AG10803 (cell line): ENCODE results near the gene MAP4K4.

ENCODE experiments used
- DNase-seq: peaks from one replicate; pipeline ENCODE4 v3.0.0; 2010; ENCODE audit warnings: low read depth
- H3K4me3 ChIP-seq: 2 replicates; pipeline ENCODE4 v1.5.1; 2011; ENCODE audit warnings: mild to moderate bottlenecking, low read length, control low read depth
- TF ChIP-seq, protein P1 (sequence below): conservative IDR thresholded peaks from 2 replicates; pipeline ENCODE4 v1.5.1; 2011; ENCODE audit warnings: mild to moderate bottlenecking, low read length, control low read depth, inconsistent platforms

Gene MAP4K4

DNA sequence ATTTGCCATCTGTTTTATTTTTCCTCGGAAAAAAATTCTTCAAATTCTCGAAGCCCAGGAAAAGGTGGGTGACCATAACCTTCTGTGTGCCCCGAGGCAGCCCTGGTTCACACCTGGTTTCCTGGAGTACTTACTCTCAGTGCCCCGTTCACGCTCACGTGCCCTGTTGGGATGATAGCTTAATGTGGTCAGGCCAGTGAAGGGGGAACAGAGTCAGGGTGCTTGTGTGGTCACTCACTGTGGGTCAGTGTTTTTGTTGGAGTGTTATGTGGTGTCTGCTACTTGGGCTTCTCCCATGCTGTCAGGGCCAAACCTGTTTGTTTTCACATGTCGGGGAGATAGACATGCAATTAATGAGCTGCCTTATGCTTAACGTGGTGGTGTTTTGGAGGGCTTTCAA, 78.1 kb downstream of the MAP4K4 start:
- no peak for DNase-seq
- TF ChIP-seq, protein P1, sequence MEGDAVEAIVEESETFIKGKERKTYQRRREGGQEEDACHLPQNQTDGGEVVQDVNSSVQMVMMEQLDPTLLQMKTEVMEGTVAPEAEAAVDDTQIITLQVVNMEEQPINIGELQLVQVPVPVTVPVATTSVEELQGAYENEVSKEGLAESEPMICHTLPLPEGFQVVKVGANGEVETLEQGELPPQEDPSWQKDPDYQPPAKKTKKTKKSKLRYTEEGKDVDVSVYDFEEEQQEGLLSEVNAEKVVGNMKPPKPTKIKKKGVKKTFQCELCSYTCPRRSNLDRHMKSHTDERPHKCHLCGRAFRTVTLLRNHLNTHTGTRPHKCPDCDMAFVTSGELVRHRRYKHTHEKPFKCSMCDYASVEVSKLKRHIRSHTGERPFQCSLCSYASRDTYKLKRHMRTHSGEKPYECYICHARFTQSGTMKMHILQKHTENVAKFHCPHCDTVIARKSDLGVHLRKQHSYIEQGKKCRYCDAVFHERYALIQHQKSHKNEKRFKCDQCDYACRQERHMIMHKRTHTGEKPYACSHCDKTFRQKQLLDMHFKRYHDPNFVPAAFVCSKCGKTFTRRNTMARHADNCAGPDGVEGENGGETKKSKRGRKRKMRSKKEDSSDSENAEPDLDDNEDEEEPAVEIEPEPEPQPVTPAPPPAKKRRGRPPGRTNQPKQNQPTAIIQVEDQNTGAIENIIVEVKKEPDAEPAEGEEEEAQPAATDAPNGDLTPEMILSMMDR: no peak

DNA sequence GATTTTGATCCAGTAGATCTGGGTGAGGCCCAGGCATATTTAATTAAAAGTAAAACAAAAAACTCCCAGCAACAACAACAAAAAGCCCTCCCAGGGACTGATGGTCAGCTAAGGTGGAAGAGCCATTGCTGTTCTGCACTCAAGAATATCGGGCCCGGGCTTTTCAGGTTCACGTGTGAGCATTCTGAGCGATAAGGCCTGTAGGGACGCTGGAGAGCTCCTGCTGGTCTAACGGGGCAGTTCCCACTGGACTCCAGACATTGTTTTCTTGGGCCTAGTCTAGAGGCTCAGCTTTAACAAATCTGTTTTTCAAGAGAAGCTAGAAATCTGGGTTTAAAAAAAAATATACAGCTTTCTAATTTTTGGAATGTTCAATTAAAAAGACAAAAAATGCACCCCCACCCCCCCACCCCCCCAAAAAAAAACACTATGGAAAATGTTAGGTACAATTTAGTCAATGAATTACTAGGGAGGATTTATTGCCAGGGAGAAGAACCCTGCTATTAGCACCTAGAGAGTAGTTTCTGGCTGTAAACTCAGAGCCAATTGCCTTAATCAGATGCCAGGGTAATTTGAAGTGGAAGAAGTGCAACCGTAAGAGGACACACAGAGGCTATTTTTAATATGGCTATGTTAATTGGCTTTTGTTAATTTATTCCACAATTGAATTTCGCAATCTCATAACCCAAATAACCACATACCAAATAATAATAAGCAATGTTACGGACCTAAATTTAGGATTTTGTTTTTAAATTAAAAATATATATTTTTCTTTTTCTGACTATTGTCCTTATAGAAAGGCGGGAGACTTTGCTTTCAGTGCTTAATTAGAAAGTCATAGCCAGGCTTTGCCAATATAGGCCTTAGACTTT, 78.9 kb downstream of the MAP4K4 start:
- no peak overlapping the region for H3K4me3 ChIP-seq
- DNase-seq: no peak
- TF ChIP-seq, protein P1: no peak

More for the DNA sequence above, 78.1 kb downstream of the MAP4K4 start:
- H3K4me3 ChIP-seq: no peak overlapping the region

DNA sequence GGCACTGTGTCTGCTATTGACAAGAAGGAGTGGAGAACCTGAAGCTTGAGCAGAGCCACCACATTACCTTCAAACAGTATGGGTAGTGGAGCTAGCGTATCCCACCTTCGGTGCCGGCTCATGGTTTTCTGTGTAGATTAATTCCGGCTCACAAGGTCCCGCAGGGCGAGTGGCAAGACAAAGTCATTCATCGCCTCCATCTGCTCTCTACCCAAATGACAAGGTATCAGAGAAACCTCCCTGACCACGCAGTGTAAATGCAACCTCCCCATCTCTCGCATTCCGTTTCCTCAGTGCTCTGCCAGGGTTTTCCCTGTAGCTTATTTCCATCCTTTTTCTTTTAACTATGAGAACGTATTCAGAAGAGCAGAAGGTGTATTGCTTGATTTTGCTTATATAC, 79.8 kb downstream of the MAP4K4 start:
- H3K4me3 ChIP-seq: no peak overlapping the region
- TF ChIP-seq, protein P1: no peak
- no peak for DNase-seq

DNA sequence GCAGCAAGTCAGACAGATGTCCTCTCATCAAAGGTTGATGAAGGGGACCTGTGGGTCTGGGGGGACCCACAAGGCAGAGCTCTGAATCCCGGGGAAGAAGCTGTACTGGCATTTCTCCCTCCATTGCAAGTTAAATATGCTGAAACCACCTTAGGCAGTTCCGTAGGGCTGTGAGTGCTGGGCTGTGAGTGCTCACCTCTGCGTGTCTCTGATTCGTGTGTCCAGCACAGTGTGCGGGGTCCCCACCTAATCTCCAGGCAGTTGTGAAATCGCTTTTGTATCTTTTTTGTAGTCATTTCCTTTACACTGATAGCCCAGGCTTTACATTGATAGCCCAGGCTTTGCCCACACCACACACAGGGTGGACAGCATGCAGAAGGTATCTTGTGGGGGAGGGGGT, 80.6 kb downstream of the MAP4K4 start:
- no peak for DNase-seq
- TF ChIP-seq, protein P1: no peak
- no peak overlapping the region for H3K4me3 ChIP-seq

DNA sequence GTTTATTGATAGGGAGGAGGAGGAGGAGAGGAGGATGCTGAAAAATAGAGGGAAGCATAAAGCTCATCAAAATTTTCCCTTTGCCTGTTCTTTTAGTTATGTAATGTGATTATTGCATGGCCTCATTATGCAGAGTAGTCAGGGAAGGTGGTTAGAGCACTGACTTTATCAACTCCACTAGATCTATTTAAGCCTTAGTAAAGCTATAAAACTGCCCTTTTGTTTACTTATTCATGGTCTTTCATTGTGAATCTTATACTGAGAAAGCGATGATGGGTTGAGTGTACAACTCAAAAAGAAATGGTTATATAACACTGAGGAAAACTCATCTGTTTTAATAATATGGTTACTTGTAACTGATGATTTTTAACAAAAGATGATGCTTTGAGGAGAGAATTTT, 81.7 kb downstream of the MAP4K4 start:
- no peak for DNase-seq
- TF ChIP-seq, protein P1: no peak
- no peak overlapping the region for H3K4me3 ChIP-seq

DNA sequence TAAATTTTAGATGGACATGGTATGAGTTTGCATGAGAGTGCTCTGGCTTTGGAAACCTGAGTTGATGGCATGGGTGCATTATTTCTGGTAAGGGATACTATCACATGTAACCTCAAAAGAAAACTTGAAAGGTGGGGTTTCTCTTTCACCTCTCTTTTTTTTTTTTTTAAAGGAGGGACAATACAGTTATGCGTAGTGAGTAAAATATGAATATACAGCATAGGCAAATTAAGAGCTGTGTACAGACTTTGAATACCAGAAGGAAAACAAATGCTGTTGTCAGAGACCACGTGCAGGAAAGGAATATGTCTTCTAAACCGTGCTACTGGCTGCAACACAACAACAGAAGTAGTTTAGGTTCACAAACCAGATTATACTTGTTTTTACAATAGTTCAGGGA, 82.1 kb downstream of the MAP4K4 start:
- DNase-seq: no peak

More for the DNA sequence above, 82.1 kb downstream of the MAP4K4 start:
- H3K4me3 ChIP-seq: no peak overlapping the region
- TF ChIP-seq, protein P1: no peak
